Measurements from ENCODE around the gene MUSK. TPM values are rescaled to one million over a fixed set of nuclear protein-coding genes. Genes with fewer than 3 reads are reported as not detected.

MUSK gene
- total and polyA plus RNA-seq, 2 donors (not counting 3 experiments of a cell fraction or from before 2014, with no cell fraction given): 0.08 TPM; not detected in 1

- Histone ChIP-seq H3K4me2 (ENCODE audit: insufficient read depth, low read length) (no peak overlapping the region), H2AFZ (ENCODE audit: low read depth, low read length) (no peak overlapping the region), H3K79me2 (ENCODE audit: control insufficient read depth, insufficient read depth, low read length) (no peaks in the 10 kb centered on the region), H3K9me1 (replicated peaks; ENCODE audit: control insufficient read depth, extremely low read depth, insufficient read depth, low read length) (no peaks in the 10 kb centered on the region), H3K36me3 (ENCODE audit: control insufficient read depth in 2 of 2, extremely low read depth in 1 of 2, insufficient read depth in 2 of 2, low read length in 2 of 2) (no peaks in the 10 kb centered on the region), H3K4me1 (ENCODE audit: control insufficient read depth, extremely low read depth, insufficient read depth, low read length) (no peaks in the 10 kb centered on the region), H3K4me3 (replicated peaks in 1 of 3; ENCODE audit: insufficient read depth in 1 of 3, low read depth in 1 of 3, low read length in 3 of 3) (no peak overlapping the region), H4K20me1 (replicated peaks; ENCODE audit: control insufficient read depth, extremely low read depth, insufficient read depth, low read length) (no peaks in the 10 kb centered on the region), H3K27me3 (ENCODE audit: control insufficient read depth in 2 of 2, insufficient read depth in 2 of 2, low read length in 2 of 2) (no peaks in the 10 kb centered on the region), H3K27ac (ENCODE audit: insufficient read depth, low read depth, low read length) (no peak overlapping the region), H3K9me3 (replicated peaks; ENCODE audit: control insufficient read depth, insufficient read depth, low read length) (no peaks in the 10 kb centered on the region), H3K9ac (replicated peaks; ENCODE audit: extremely low read depth, insufficient read depth, low read length) (no peak overlapping the region)
- TF ChIP-seq MYC (IDR thresholded peaks at IDR 0.05; ENCODE audit: low read depth, low read length) (no peak), GATA2 (IDR thresholded peaks at IDR 0.05; ENCODE audit: insufficient read depth, insufficient read length, low read depth, low read length) (no peak), POLR2A (IDR thresholded peaks at IDR 0.05; ENCODE audit: low read depth, low read length) (no peak), JUN (IDR thresholded peaks at IDR 0.05; ENCODE audit: borderline replicate concordance, insufficient read depth, insufficient read length, low read depth) (no peak), EZH2 (IDR thresholded peaks at IDR 0.05; ENCODE audit: borderline replicate concordance, low read depth, low read length, severe bottlenecking) (no peak), FOS (IDR thresholded peaks at IDR 0.05; ENCODE audit: borderline replicate concordance, insufficient read depth, low read length) (no peak), CTCF (IDR thresholded peaks at IDR 0.05; ENCODE audit: extremely low read depth in 1 of 2, insufficient read depth in 1 of 2, low read depth in 1 of 2, low read length in 2 of 2) (no peak), POLR2AphosphoS5 (IDR thresholded peaks at IDR 0.05; ENCODE audit: insufficient read depth, low read depth, low read length) (no peak)
- TF ChIP-seq, protein P1, sequence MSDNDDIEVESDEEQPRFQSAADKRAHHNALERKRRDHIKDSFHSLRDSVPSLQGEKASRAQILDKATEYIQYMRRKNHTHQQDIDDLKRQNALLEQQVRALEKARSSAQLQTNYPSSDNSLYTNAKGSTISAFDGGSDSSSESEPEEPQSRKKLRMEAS (IDR thresholded peaks at IDR 0.05; ENCODE audit: insufficient read depth, insufficient read length): no peak
- ChIA-PET POLR2A (no interaction called here), CTCF (no interaction called here)
- FAIRE-seq (no peak), DNase-seq (ENCODE audit: low read depth, low spot score) (no peak)
- dilution Hi-C loops (cut with MboI; ENCODE audit: extremely low pct_ligation_motif_present, low sequenced_read_pairs): no loop called here
- BruUV-seq (replicated peaks): no TSS peak
- intact Hi-C loops (cut with micrococcal nuclease): loop anchor here (10.0 kb wide), 1 partner anchor 457 kb away; no protein-coding TSS in a partner anchor
Observed at GRCh38 chr9:110837401-110838005, 168.9 kb downstream of the MUSK start.

All from endothelial cell of umbilical vein (primary cell).